Measurements from ENCODE around the gene TBRG4. TPM values are rescaled to one million over a fixed set of nuclear protein-coding genes. Genes with fewer than 3 reads are reported as not detected.

The TBRG4 gene
- total and polyA plus RNA-seq, 7 donors: 31.8 to 80.1 (median 44.6) TPM

DNA sequence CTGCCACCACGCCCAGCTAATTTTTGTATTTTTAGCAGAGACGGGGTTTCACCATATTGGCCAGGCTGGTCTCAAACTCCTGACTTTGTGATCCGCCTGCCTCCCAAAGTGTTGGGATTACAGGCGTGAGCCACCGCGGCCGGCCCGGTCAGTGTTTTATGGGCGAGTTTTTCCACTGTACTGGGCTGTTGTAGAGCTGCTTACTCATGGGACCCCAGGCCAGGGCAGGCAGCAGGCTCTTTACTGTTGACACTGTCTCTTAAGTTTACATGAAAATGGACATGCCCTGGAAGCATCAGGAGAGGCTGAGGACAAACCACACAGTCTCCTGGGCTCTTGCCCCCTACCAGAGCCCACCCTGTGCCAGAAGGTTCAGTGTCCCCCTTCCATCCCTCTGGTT is 33.9 kb downstream of the TBRG4 start:
- 84 to 85% methylated on average over 9 of the region's 9 CpGs for WGBS, 2 donors
- Histone ChIP-seq H3K4me3 (no peak overlapping the region), H3K4me1 (no peaks in the 10 kb centered on the region), H3K36me3 (peaks cover 27 to 56% (median 38%) of the 10 kb centered on the region in 4 donors), H3K27ac (no peak overlapping the region), H3K9me3 (no peaks in the 10 kb centered on the region), H3K27me3 (no peaks in the 10 kb centered on the region)
- TF ChIP-seq, protein P1, sequence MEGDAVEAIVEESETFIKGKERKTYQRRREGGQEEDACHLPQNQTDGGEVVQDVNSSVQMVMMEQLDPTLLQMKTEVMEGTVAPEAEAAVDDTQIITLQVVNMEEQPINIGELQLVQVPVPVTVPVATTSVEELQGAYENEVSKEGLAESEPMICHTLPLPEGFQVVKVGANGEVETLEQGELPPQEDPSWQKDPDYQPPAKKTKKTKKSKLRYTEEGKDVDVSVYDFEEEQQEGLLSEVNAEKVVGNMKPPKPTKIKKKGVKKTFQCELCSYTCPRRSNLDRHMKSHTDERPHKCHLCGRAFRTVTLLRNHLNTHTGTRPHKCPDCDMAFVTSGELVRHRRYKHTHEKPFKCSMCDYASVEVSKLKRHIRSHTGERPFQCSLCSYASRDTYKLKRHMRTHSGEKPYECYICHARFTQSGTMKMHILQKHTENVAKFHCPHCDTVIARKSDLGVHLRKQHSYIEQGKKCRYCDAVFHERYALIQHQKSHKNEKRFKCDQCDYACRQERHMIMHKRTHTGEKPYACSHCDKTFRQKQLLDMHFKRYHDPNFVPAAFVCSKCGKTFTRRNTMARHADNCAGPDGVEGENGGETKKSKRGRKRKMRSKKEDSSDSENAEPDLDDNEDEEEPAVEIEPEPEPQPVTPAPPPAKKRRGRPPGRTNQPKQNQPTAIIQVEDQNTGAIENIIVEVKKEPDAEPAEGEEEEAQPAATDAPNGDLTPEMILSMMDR (IDR thresholded peaks at IDR 0.05): no peak
- TF ChIP-seq EP300 (IDR thresholded peaks at IDR 0.05) (no peak), POLR2A (IDR thresholded peaks at IDR 0.05) (no peak), POLR2AphosphoS5 (IDR thresholded peaks at IDR 0.05) (no peak)
- intact Hi-C loops (cut with DNase I): no loop called here
- no peak for DNase-seq

DNA sequence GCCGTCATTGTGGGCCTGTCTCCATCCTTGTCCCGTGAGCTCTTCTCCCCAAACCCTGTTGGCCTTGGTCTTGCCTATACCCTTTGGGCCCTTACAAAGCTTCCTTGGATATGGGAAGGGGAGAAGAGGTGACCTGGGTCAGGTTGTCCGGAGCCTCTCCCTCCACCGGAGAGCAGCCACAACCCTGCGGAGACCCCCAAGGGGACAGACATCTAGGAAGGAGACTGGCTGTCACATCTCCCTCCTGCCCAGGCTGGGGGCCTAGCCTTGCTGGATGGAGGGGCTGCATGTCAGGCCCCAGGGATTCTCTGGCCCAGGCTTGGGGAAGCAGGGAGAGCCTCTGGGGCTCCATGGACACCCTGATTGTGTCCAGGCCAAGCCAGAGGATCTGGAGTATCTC is 34.6 kb downstream of the TBRG4 start:
- H3K36me3 ChIP-seq: peaks cover 27 to 61% (median 40%) of the 10 kb centered on the region in 4 donors
- H3K9me3 ChIP-seq: no peaks in the 10 kb centered on the region
- WGBS, 2 donors: 96% methylated on average over 5 of the region's 5 CpGs
- DNase-seq: no peak
- no peak overlapping the region for H3K4me3 ChIP-seq
- TF ChIP-seq, protein P1 (IDR thresholded peaks at IDR 0.05): no peak
- TF ChIP-seq EP300 (IDR thresholded peaks at IDR 0.05): no peak
- no peak for TF ChIP-seq POLR2AphosphoS5 (IDR thresholded peaks at IDR 0.05)
- no peak for TF ChIP-seq POLR2A (IDR thresholded peaks at IDR 0.05)
- intact Hi-C loops (cut with DNase I): no loop called here
- no peak overlapping the region for H3K27ac ChIP-seq
- H3K4me1 ChIP-seq: no peaks in the 10 kb centered on the region
- H3K27me3 ChIP-seq: no peaks in the 10 kb centered on the region

DNA sequence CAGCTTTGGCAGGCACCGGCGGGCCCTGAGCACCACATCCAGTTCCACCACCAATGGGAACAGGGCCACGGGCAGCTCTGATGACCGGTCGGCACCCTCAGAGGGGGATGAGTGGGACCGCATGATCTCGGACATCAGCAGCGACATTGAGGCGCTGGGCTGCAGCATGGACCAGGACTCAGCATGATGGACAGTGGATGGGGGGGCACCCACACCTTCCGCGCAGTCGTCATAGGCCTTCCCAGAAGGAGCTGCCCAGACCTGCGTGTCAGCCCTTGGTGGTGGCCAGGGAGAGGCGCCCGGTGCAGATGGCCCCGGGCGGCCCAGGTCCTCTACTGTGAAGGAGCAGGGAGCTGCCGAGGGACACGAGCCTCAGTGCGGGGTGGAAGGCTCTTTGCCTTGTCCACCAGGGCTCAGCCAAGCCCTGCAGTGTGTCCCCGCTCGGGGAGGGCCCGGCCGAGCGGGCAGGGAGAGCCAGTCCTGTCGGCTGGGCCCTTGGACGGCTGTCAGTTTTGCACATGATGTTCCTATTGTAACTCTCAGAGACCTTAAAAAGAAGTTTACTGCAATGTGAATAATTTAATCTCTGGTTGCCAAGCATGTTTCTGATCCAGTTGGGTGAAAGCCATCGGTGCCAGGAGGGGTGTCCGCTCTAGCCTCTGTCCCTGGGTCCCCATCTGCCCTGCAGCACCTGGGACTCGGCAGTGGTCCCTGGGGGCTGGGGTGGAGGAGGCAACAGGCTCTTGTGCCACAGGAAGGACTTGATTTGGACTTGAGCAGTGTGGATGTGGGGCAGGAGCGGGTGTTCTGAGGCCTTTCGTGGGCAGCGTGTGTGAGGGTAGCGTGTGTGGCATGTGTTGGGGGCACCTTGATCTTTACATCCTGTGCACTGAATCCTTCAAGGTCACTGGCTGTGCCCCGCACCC is 35.4 kb downstream of the TBRG4 start:
- Histone ChIP-seq H3K27ac (no peak overlapping the region), H3K36me3 (peaks cover 27 to 63% (median 40%) of the 10 kb centered on the region in 4 donors), H3K27me3 (no peaks in the 10 kb centered on the region), H3K4me3 (no peak overlapping the region), H3K9me3 (no peaks in the 10 kb centered on the region), H3K4me1 (no peaks in the 10 kb centered on the region)
- TF ChIP-seq POLR2A (IDR thresholded peaks at IDR 0.05): no peak
- TF ChIP-seq POLR2AphosphoS5 (IDR thresholded peaks at IDR 0.05): no peak
- TF ChIP-seq EP300 (IDR thresholded peaks at IDR 0.05): no peak
- TF ChIP-seq, protein P1 (IDR thresholded peaks at IDR 0.05): no peak
- DNase-seq: no peak
- 94 to 96% methylated on average over 35 of the region's 35 CpGs for WGBS, 2 donors
- intact Hi-C loops (cut with DNase I): no loop called here

DNA sequence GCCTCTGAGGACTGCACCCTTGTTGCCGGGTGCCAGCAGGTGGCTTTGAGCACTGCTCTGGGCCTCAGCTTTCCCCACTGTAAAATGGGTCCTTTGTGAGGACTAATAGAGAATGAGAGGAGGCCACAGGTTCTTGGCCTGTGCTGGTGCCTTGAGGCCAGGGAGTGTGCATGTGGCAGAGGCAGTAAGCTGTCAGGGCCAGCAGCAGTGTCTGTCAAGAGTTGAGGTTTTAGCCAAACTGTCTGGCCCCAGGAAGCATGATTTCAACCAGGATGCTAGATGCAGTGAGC is 36.2 kb downstream of the TBRG4 start:
- Histone ChIP-seq H3K27me3 (no peaks in the 10 kb centered on the region), H3K4me1 (no peaks in the 10 kb centered on the region), H3K9me3 (no peaks in the 10 kb centered on the region), H3K27ac (no peak overlapping the region), H3K36me3 (peaks cover 27 to 72% (median 41%) of the 10 kb centered on the region in 4 donors), H3K4me3 (no peak overlapping the region)
- WGBS, 2 donors: 84 to 94% methylated on average over 1 of the region's 1 CpG
- TF ChIP-seq POLR2A (IDR thresholded peaks at IDR 0.05) (no peak), POLR2AphosphoS5 (IDR thresholded peaks at IDR 0.05) (no peak), EP300 (IDR thresholded peaks at IDR 0.05) (no peak)
- TF ChIP-seq, protein P1 (IDR thresholded peaks at IDR 0.05): no peak
- DNase-seq: no peak
- intact Hi-C loops (cut with DNase I): no loop called here
